GM19372 (cell line): ENCODE measurements around the gene IL6R.

Experiments
- ATAC-seq: cut with Tn5 transposase; IDR thresholded peaks from one replicate; pipeline ENCODE4 v1.9.1; 2021; ENCODE audit warnings: mild to moderate bottlenecking, low read depth, moderate library complexity; ENCODE audit not compliant: unreplicated experiment

Gene IL6R

DNA sequence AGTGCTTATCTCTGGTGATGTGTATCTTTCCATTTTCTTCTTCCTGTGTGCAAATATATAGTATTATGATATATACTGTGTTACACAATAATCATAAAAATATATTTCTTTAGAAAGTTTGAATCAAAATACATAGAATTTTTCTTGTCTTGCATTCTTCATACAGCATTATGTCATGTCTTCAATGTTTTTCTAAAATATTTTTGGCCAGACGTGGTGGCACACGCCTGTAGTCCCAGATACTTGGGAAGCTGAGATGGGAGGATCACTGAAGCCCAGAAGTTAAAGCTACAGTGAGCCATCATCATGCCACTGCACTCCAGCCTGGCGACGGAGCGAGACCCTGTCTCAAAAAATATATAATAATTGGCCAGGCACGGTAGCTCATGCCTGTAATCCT, 41.6 kb downstream of the IL6R start:
- no peak for ATAC-seq

DNA sequence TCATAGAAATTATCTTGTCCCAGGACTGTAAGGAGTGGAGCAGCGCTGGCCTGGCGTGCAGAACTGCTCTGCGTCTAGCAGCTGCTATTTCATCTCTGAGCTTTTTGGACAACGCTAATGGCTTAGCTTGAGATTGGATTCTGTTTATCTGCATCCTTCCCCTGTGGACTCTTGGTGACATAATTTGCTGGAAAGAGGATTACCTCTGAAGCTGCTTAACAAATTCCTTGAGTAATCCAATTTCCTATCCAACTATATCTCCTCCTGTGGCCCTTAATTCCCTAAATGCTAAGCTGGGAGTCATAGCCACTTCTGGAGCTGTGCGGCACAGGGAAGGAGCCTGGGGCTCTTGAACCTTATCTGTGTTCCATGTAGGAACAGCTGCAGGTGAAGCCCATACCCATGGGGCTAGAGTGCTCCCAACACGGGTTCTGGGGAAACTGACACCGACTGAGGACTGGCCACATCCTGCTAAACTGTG, 43.2 kb downstream of the IL6R start:
- ATAC-seq, result no peak

DNA sequence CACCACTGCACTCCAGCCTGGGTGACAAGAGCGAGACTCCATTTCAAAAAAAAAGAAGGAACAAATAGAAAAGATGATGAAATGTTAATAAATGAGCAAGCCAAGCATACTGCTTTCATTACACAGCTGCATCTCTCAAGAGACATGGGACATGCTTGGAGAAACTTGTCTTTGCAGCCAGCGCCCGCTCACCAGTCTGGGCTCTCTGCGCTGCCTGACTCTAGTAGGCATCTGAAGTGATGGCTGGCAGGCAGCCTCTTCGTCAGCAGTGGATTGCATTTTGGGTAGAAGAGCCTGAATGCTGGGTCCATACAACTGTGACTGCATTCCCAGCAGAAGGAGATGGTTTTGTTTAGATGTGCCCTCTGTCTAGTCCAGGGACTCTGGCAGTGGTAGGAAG, 48.0 kb downstream of the IL6R start:
- ATAC-seq, result no peak

- no peak for ATAC-seq
Measured at GRCh38 chr1:154453574-154454352, 48.6 kb downstream of the IL6R start.

DNA sequence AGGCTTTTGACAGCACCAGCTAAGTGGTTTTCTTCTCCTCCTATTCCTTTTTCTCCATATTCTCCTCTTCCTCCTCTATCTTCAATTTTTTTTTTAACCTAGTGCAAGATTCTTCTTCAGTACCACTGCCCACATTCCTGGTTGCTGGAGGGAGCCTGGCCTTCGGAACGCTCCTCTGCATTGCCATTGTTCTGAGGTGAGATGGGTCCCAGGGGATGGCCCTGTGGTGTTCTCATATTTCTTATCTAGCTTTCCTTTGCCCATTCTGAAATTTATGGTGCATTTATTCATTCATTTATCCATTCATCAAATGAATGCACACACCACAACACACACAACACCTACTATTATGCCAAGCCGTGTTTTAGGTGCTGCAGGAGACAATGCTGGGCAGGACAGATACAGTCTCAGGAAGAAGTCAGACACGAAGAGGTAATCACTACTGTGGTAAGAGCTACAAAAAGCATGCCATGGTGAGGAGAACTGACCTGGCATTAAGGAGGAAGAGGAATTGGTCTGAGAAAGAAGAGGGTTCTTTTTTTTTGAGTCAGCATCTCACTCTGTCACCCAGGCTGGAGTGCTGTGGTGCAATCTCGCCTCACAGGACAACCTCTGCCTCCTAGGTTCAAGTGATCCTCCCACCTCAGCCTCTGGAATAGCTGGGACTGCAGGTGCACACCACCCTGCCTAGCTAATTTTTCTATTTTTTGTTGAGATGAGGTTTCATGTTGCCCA, 49.4 kb downstream of the IL6R start:
- ATAC-seq, result no peak

DNA sequence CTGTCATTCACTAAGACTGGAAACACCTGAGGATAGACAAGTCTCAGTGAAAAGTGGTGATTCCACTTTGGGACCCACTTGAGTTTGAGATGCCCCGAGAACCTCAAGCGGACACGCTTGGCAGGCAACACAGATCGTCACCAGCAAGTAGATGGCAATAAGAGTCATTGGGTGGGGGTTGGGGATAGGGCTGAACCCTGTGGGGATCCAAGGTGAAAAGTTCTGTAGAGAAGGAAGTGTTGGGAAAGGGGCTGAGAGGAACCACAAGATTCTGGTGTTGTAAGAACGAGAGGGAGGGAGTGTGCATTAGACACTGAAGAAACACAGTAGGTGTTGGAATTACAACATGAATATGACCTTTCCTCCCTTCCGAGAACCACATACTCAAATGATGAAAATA, 51.5 kb downstream of the IL6R start:
- ATAC-seq, result no peak

- ATAC-seq, result no peak
Measured at GRCh38 chr1:154459080-154459479, 53.9 kb downstream of the IL6R start.

GRCh38 chr1:154460695-154461260, 55.6 kb downstream of the IL6R start:
- no peak for ATAC-seq

DNA sequence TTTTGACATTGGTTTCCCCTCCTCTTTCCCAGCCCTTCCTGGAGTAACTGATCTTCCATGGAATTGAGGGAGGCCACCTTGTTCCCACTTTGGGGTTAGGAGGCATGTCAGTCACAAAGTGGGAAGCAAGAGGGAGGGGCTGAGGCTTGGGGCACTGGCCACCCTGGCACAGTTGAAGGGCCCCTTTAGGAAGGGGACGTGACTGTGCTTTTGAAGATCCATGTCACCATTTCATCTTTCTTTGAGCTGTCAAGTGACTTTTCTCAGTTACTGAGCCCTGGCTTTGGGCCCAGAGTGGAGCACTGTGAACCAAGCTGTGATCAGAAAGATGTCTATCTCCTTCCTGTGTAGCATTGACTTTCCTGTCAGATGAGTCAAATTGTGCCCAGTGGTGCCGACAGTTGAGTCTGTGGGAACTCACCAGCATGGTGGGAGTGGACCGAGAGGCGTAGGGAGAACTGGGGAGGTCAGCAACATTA, 58.4 kb downstream of the IL6R start:
- no peak for ATAC-seq

- ATAC-seq, result no peak
Measured at GRCh38 chr1:154465621-154466195, 60.6 kb downstream of the IL6R start.

DNA sequence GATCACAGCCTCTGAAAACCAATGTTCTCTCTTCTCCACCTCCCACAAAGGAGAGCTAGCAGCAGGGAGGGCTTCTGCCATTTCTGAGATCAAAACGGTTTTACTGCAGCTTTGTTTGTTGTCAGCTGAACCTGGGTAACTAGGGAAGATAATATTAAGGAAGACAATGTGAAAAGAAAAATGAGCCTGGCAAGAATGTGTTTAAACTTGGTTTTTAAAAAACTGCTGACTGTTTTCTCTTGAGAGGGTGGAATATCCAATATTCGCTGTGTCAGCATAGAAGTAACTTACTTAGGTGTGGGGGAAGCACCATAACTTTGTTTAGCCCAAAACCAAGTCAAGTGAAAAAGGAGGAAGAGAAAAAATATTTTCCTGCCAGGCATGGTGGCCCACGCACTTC, 61.1 kb downstream of the IL6R start:
- ATAC-seq, result no peak

DNA sequence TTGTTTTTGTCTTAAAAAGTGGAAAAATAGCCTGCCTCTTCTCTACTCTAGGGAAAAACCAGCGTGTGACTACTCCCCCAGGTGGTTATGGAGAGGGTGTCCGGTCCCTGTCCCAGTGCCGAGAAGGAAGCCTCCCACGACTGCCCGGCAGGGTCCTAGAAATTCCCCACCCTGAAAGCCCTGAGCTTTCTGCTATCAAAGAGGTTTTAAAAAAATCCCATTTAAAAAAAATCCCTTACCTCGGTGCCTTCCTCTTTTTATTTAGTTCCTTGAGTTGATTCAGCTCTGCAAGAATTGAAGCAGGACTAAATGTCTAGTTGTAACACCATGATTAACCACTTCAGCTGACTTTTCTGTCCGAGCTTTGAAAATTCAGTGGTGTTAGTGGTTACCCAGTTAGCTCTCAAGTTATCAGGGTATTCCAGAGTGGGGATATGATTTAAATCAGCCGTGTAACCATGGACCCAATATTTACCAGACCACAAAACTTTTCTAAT, 61.8 kb downstream of the IL6R start:
- ATAC-seq, result no peak

DNA sequence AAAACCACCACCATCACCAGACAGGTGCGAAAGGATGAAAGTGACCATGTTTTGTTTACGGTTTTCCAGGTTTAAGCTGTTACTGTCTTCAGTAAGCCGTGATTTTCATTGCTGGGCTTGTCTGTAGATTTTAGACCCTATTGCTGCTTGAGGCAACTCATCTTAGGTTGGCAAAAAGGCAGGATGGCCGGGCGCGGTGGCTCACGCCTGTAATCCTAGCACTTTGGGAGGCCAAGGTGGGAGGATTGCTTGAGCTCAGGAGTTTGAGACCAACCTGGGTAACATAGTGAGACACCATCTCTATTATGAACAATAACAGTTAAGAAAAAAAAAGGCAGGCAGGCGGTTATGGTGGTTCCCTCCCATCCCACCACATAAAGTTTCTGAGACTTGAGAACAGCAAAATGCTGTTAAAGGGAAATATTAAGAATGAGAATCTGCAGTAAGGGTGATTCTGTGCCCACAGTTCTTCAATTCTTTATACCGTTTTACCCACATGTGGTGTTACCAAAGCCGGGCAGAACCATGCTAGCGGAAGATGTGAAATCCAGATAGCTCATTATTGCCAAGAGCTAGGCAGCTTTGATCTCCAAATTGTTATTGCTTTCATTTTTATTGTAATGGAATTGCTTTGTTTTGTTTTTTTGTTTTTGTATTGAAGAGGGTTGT, 62.4 kb downstream of the IL6R start:
- ATAC-seq, result no peak

DNA sequence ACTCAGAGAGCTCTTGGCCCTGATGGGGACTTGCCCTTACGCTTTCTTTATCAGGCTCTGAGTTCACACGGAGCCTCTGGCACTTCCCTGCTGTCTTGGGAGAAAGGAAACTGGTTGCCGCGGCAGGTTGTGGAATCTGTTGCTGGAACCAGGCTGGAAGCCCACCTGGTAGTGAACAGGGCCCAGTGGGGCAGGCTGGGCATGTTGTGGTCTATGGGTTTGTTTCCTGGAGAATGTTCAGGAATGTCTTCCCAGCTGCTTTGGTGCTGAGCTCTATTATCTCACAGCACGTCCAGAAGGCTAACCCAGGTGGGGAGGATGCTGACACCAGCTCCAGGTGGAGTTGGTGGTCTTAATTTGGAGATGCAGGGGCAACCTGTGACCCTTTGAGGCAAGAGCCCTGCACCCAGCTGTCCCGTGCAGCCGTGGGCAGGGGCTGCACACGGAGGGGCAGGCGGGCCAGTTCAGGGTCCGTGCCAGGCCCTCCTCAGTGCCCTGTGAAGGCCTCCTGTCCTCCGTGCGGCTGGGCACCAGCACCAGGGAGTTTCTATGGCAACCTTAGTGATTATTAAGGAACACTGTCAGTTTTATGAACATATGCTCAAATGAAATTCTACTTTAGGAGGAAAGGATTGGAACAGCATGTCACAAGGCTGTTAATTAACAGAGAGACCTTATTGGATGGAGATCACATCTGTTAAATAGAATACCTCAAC, 63.5 kb downstream of the IL6R start:
- no peak for ATAC-seq

- no peak for ATAC-seq
Measured at GRCh38 chr1:154469844-154470560, 64.9 kb downstream of the IL6R start.

- no peak for ATAC-seq
Measured at GRCh38 chr1:154471304-154471703, 66.2 kb downstream of the IL6R start.

GRCh38 chr1:154474802-154475201, 69.7 kb downstream of the IL6R start:
- no peak for ATAC-seq

GRCh38 chr1:154476791-154477190, 71.6 kb downstream of the IL6R start:
- ATAC-seq, result no peak

DNA sequence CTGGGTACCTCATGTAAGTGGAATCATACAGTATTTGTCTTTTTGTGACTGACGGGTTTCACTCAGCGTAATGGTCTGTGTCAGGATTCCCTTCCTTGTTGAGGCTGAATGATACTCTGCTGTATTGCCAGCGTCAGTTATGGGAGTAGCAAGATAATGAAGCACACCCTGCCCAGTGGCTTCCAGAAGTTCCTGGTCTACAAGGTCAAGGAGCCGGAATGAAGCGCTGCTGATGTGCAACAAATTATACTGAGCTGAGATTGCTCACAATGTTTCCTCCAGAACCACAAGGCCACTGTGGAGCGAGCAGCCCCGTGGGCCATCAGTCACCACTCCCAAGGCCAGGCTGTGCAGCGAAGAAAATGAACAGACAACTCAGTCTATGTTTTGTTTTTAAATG, 72.9 kb downstream of the IL6R start:
- no peak for ATAC-seq
